Astrocyte of the spinal cord (primary cell): ENCODE data around the gene RFTN1.
"Not testable (repeated sequence)": the region's sequence is repeated elsewhere in the genome, so short reads cannot be mapped to it uniquely, and the experiment has no call there.

ENCODE experiments used
- DNase-seq: peaks from one replicate; pipeline ENCODE4 v3.0.0; 2011; ENCODE audit warnings: low read depth, low spot score
- H3K4me3 ChIP-seq: 2 replicates; pipeline ENCODE4 v1.5.1; 2011; ENCODE audit warnings: low read depth, mild to moderate bottlenecking, low read length, moderate library complexity
- CTCF ChIP-seq: IDR thresholded peaks from 2 replicates; pipeline ENCODE4 v1.5.1; 2012; ENCODE audit warnings: low read depth, mild to moderate bottlenecking, low read length, inconsistent platforms
- in situ Hi-C: cut with HindIII; loops from 2 replicates; pipeline ENCODE4 v1.10.0; 2017; ENCODE audit warnings: low sequenced_read_pairs

Gene RFTN1

GRCh38 chr3:16498130-16498890, 15.2 kb downstream of the RFTN1 start:
- no peak for DNase-seq
- no peak overlapping the region for H3K4me3 ChIP-seq
- in situ Hi-C loops = no loop called here
- no peak for TF ChIP-seq CTCF

GRCh38 chr3:16496408-16497222, 16.9 kb downstream of the RFTN1 start:
- in situ Hi-C loops = no loop called here
- H3K4me3 ChIP-seq = no peak overlapping the region
- TF ChIP-seq CTCF = no peak
- DNase-seq = no peak

- no peak for TF ChIP-seq CTCF
- no peak overlapping the region for H3K4me3 ChIP-seq
- no peak for DNase-seq
- in situ Hi-C loops = no loop called here
These were observed 17.5 kb downstream of the RFTN1 start for GRCh38 chr3:16496008-16496407.

GRCh38 chr3:16494814-16495431, 18.6 kb downstream of the RFTN1 start:
- H3K4me3 ChIP-seq = no peak overlapping the region
- TF ChIP-seq CTCF = no peak
- no peak for DNase-seq
- in situ Hi-C loops = no loop called here

GRCh38 chr3:16494094-16494493, 19.4 kb downstream of the RFTN1 start:
- H3K4me3 ChIP-seq = no peak overlapping the region
- no peak for TF ChIP-seq CTCF
- in situ Hi-C loops = no loop called here

GRCh38 chr3:16490062-16490619, 23.4 kb downstream of the RFTN1 start:
- H3K4me3 ChIP-seq = no peak overlapping the region
- TF ChIP-seq CTCF = no peak
- no peak for DNase-seq
- in situ Hi-C loops = no loop called here

More at GRCh38 chr3:16494094-16494493, 19.4 kb downstream of the RFTN1 start:
- no peak for DNase-seq

- H3K4me3 ChIP-seq, DNase-seq, in situ Hi-C loops: not testable (repeated sequence)
These were observed 24.0 kb downstream of the RFTN1 start for GRCh38 chr3:16489326-16490061.
